Measurements from ENCODE around the gene DYRK3. TPM values are rescaled to one million over a fixed set of nuclear protein-coding genes. Genes with fewer than 3 reads are reported as not detected.
A peak's percentile ranks its signal among the peaks of the same experiment; 100 is the strongest.

The DYRK3 gene
- total and polyA plus RNA-seq, 9 of the 15 experiments (the other 6 are each of a cell fraction or from before 2014, with no cell fraction given), result 4.5 to 33.7 (median 25.7) TPM

DNA sequence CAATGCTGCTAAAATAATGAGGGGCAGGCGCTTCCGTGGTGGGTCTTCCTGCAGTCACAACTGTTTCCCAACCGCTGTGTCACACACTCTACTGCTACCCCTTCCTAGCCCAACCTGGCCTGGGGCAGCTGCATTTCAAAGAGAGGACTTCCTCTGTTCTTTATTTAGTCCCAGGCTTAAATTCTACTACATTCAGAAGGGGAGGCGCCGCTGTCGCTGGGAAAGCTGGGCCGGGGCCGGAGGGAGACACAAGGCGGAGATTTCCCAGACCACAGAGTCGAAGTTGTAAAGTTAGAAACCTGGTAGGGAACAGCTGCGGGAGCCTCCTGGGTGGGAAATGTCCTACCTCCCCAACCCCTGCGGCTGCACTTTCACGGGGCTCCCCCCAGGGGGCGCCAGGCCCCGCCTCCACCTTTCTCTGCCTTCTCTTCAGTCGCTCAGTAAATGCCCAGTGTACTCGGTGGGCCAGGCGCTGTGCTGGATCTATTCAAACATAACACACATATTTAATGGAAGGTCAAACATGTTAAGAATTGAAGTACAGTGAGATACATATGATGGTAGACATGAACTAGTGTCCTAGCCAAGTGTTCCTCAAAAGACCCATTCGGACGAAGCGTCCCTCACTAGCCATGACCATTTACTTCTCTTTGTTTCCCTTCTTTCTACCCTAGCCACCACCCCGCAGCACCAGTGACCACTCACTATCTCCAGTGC, 23.1 kb downstream of the DYRK3 start (continued):
- peak; percentile 37 for TF ChIP-seq GABPB1 (CRISPR knock-in tag; IDR thresholded peaks at IDR 0.05)
- TF ChIP-seq GABPB2 (CRISPR knock-in tag; conservative IDR thresholded peaks at IDR 0.05), result 0 out of 2 replicates have a peak, but pooled peaks have one; percentile 30
- no peak for TF ChIP-seq KLF10 (CRISPR knock-in tag; IDR thresholded peaks at IDR 0.05)
- no peak for TF ChIP-seq STAT5A (IDR thresholded peaks at IDR 0.05; ENCODE audit: borderline replicate concordance, low read length)
- TF ChIP-seq LARP7 (IDR thresholded peaks at IDR 0.05), result peak; percentile 69; the same call in 1 of the 2 replicates
- peak in 1 of 2 experiments; percentile 60; a peak in 2 of 4 replicates for TF ChIP-seq RCOR1 (IDR thresholded peaks at IDR 0.05; ENCODE audit: borderline replicate concordance in 1 of 2, low read depth in 2 of 2, low read length in 2 of 2)
- TF ChIP-seq HDGF (IDR thresholded peaks at IDR 0.05), result peak; percentile 71; the same call in 1 of the 2 replicates
- no peak for TF ChIP-seq ARID1B (IDR thresholded peaks at IDR 0.05)
- TF ChIP-seq, protein P1, sequence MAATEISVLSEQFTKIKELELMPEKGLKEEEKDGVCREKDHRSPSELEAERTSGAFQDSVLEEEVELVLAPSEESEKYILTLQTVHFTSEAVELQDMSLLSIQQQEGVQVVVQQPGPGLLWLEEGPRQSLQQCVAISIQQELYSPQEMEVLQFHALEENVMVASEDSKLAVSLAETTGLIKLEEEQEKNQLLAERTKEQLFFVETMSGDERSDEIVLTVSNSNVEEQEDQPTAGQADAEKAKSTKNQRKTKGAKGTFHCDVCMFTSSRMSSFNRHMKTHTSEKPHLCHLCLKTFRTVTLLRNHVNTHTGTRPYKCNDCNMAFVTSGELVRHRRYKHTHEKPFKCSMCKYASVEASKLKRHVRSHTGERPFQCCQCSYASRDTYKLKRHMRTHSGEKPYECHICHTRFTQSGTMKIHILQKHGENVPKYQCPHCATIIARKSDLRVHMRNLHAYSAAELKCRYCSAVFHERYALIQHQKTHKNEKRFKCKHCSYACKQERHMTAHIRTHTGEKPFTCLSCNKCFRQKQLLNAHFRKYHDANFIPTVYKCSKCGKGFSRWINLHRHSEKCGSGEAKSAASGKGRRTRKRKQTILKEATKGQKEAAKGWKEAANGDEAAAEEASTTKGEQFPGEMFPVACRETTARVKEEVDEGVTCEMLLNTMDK (IDR thresholded peaks at IDR 0.05; ENCODE audit: borderline replicate concordance, insufficient read depth, low read depth, low read length, poor library complexity, severe bottlenecking), result peak; percentile 59
- TF ChIP-seq SIN3A (IDR thresholded peaks at IDR 0.05; ENCODE audit: borderline replicate concordance in 2 of 2, control insufficient read depth in 1 of 2, low read depth in 2 of 2, low read length in 2 of 2), result 0 out of 4 replicates have a peak, but pooled peaks of 1 of the 2 experiments have one; percentile 53
- no peak for TF ChIP-seq ZBTB17 (CRISPR knock-in tag; IDR thresholded peaks at IDR 0.05)
- TF ChIP-seq ZC3H11A (IDR thresholded peaks at IDR 0.05; ENCODE audit: low read depth, low read length), result no peak
- 0 out of 2 replicates have a peak, but pooled peaks have one; percentile 22 for TF ChIP-seq ZKSCAN1 (IDR thresholded peaks at IDR 0.05; ENCODE audit: low read depth, low read length)
- 0 out of 2 replicates have a peak, but pooled peaks have one; percentile 33 for TF ChIP-seq POLR2A (conservative IDR thresholded peaks at IDR 0.05)
- 0 out of 2 replicates have a peak, but pooled peaks have one; percentile 22 for TF ChIP-seq KAT7 (CRISPR knock-in tag; IDR thresholded peaks at IDR 0.05; ENCODE audit: borderline replicate concordance)
- no peak for TF ChIP-seq MTA2 (IDR thresholded peaks at IDR 0.05; ENCODE audit: low read depth)
- no peak for TF ChIP-seq FOXP1 (CRISPR knock-in tag; IDR thresholded peaks at IDR 0.05)
- TF ChIP-seq ZNF263 (CRISPR knock-in tag; IDR thresholded peaks at IDR 0.05; ENCODE audit: borderline replicate concordance), result no peak
- TF ChIP-seq, protein P2, sequence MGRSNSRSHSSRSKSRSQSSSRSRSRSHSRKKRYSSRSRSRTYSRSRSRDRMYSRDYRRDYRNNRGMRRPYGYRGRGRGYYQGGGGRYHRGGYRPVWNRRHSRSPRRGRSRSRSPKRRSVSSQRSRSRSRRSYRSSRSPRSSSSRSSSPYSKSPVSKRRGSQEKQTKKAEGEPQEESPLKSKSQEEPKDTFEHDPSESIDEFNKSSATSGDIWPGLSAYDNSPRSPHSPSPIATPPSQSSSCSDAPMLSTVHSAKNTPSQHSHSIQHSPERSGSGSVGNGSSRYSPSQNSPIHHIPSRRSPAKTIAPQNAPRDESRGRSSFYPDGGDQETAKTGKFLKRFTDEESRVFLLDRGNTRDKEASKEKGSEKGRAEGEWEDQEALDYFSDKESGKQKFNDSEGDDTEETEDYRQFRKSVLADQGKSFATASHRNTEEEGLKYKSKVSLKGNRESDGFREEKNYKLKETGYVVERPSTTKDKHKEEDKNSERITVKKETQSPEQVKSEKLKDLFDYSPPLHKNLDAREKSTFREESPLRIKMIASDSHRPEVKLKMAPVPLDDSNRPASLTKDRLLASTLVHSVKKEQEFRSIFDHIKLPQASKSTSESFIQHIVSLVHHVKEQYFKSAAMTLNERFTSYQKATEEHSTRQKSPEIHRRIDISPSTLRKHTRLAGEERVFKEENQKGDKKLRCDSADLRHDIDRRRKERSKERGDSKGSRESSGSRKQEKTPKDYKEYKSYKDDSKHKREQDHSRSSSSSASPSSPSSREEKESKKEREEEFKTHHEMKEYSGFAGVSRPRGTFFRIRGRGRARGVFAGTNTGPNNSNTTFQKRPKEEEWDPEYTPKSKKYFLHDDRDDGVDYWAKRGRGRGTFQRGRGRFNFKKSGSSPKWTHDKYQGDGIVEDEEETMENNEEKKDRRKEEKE (IDR thresholded peaks at IDR 0.05; ENCODE audit: borderline replicate concordance in 1 of 2, control insufficient read depth in 1 of 2, low read depth in 2 of 2, low read length in 1 of 2), result no peak
- TF ChIP-seq, protein P3, sequence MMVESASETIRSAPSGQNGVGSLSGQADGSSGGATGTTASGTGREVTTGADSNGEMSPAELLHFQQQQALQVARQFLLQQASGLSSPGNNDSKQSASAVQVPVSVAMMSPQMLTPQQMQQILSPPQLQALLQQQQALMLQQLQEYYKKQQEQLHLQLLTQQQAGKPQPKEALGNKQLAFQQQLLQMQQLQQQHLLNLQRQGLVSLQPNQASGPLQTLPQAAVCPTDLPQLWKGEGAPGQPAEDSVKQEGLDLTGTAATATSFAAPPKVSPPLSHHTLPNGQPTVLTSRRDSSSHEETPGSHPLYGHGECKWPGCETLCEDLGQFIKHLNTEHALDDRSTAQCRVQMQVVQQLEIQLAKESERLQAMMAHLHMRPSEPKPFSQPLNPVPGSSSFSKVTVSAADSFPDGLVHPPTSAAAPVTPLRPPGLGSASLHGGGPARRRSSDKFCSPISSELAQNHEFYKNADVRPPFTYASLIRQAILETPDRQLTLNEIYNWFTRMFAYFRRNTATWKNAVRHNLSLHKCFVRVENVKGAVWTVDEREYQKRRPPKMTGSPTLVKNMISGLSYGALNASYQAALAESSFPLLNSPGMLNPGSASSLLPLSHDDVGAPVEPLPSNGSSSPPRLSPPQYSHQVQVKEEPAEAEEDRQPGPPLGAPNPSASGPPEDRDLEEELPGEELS (CRISPR knock-in tag; IDR thresholded peaks at IDR 0.05; ENCODE audit: borderline replicate concordance), result no peak
- TF ChIP-seq PRPF4 (IDR thresholded peaks at IDR 0.05; ENCODE audit: insufficient read depth, low read depth, low read length, poor library complexity, severe bottlenecking), result no peak
